ENCODE measurements around the gene HEXIM1.

The HEXIM1 gene

GRCh38 chr17:45115015-45115625 lies 33.2 kb upstream of the HEXIM1 start:
- TF ChIP-seq CTCF (IDR thresholded peaks at IDR 0.05) (no peak), ZFX (IDR thresholded peaks at IDR 0.05; ENCODE audit: borderline replicate concordance) (no peak)
- no peak overlapping the region for H3K27ac ChIP-seq

GRCh38 chr17:45115871-45116270 lies 32.4 kb upstream of the HEXIM1 start:
- TF ChIP-seq ZFX (IDR thresholded peaks at IDR 0.05; ENCODE audit: borderline replicate concordance) (no peak), CTCF (IDR thresholded peaks at IDR 0.05) (no peak)
- no peak overlapping the region for H3K27ac ChIP-seq

- TF ChIP-seq CTCF (IDR thresholded peaks at IDR 0.05): no peak
- TF ChIP-seq ZFX (IDR thresholded peaks at IDR 0.05; ENCODE audit: borderline replicate concordance): no peak
- no peak overlapping the region for H3K27ac ChIP-seq
Observed at GRCh38 chr17:45116434-45117016, 31.8 kb upstream of the HEXIM1 start.

- H3K27ac ChIP-seq: no peak overlapping the region
- TF ChIP-seq ZFX (IDR thresholded peaks at IDR 0.05; ENCODE audit: borderline replicate concordance): no peak
- TF ChIP-seq CTCF (IDR thresholded peaks at IDR 0.05): no peak
Observed at GRCh38 chr17:45117334-45117733, 30.9 kb upstream of the HEXIM1 start.

- H3K27ac ChIP-seq: no peak overlapping the region
- TF ChIP-seq ZFX (IDR thresholded peaks at IDR 0.05; ENCODE audit: borderline replicate concordance): no peak
- no peak for TF ChIP-seq CTCF (IDR thresholded peaks at IDR 0.05)
Observed at GRCh38 chr17:45117848-45118646, 30.2 kb upstream of the HEXIM1 start.

- H3K27ac ChIP-seq: no peak overlapping the region
- TF ChIP-seq ZFX (IDR thresholded peaks at IDR 0.05; ENCODE audit: borderline replicate concordance): no peak
- no peak for TF ChIP-seq CTCF (IDR thresholded peaks at IDR 0.05)
Observed at GRCh38 chr17:45118691-45119090, 29.6 kb upstream of the HEXIM1 start.

- TF ChIP-seq CTCF (IDR thresholded peaks at IDR 0.05): no peak
- TF ChIP-seq ZFX (IDR thresholded peaks at IDR 0.05; ENCODE audit: borderline replicate concordance): no peak
Observed at GRCh38 chr17:45119964-45120363, 28.3 kb upstream of the HEXIM1 start.

More at GRCh38 chr17:45119964-45120363, 28.3 kb upstream of the HEXIM1 start:
- H3K27ac ChIP-seq: no peak overlapping the region

Data from 22Rv1 (cell line).